Astrocyte (in vitro differentiated cells and primary cell): Measurements from ENCODE around the gene PTPRN2. TPM values are rescaled to one million over a fixed set of nuclear protein-coding genes. Genes with fewer than 3 reads are reported as not detected.

Source experiments
- DNase-seq: peaks from one replicate; pipeline ENCODE4 v3.0.0-alpha.2; 2010; ENCODE audit warnings: low read depth
- FAIRE-seq: peaks from 2 replicates; lab custom pipeline; 2011; peaks lifted over from hg19 to GRCh38; lab: Jason Lieb, UNC
- H2AFZ ChIP-seq: 2 replicates; pipeline ENCODE4 v1.6.0; 2012; ENCODE audit warnings: low read depth, low read length, inconsistent platforms
- H3K27ac ChIP-seq: 2 replicates; pipeline ENCODE4 v1.5.1; 2011; ENCODE audit warnings: low read depth, low read length, inconsistent platforms
- H3K27me3 ChIP-seq: 2 replicates; pipeline ENCODE4 v1.6.0; 2011; ENCODE audit warnings: low read length, inconsistent platforms; ENCODE audit not compliant: insufficient read depth
- H3K36me3 ChIP-seq: 2 replicates; pipeline ENCODE4 v1.5.1; 2011; ENCODE audit warnings: low read length, inconsistent platforms; ENCODE audit not compliant: insufficient read depth
- H3K4me1 ChIP-seq: 2 replicates; pipeline ENCODE4 v1.5.1; 2011; ENCODE audit warnings: low read length, inconsistent platforms; ENCODE audit not compliant: insufficient read depth
- H3K4me2 ChIP-seq: 2 replicates; pipeline ENCODE4 v1.6.0; 2012; ENCODE audit warnings: low read length, inconsistent platforms
- H3K4me3 ChIP-seq: 2 replicates; pipeline ENCODE4 v1.5.1; 2011; ENCODE audit warnings: low read depth, mild to moderate bottlenecking, low read length, inconsistent platforms; ENCODE audit not compliant: insufficient read depth
- H3K79me2 ChIP-seq: 2 replicates; pipeline ENCODE4 v1.6.0; 2012; ENCODE audit warnings: mild to moderate bottlenecking, low read length, inconsistent platforms; ENCODE audit not compliant: insufficient read depth
- H3K9ac ChIP-seq: 2 replicates; pipeline ENCODE4 v1.6.0; 2012; ENCODE audit warnings: mild to moderate bottlenecking, low read length, inconsistent platforms
- H3K9me3 ChIP-seq: 2 replicates; pipeline ENCODE4 v1.5.1; 2012; ENCODE audit warnings: low read depth, mild to moderate bottlenecking, low read length, inconsistent platforms; ENCODE audit not compliant: insufficient read depth
- H4K20me1 ChIP-seq: 2 replicates; pipeline ENCODE4 v1.6.0; 2012; ENCODE audit warnings: low read length, inconsistent platforms; ENCODE audit not compliant: insufficient read depth
- H3K27ac Mint-ChIP-seq: one replicate; pipeline ENCODE4 v1.8.0; 2021; ENCODE audit warnings: mild to moderate bottlenecking, mixed read lengths; ENCODE audit not compliant: unreplicated experiment
- H3K27me3 Mint-ChIP-seq: one replicate; pipeline ENCODE4 v1.8.0; 2021; ENCODE audit warnings: low read depth, mixed read lengths; ENCODE audit not compliant: unreplicated experiment
- H3K36me3 Mint-ChIP-seq: one replicate; pipeline ENCODE4 v1.8.0; 2021; ENCODE audit warnings: low read depth, mixed read lengths; ENCODE audit not compliant: unreplicated experiment
- H3K4me1 Mint-ChIP-seq: one replicate; pipeline ENCODE4 v1.8.0; 2021; ENCODE audit warnings: low read depth, mixed read lengths; ENCODE audit not compliant: unreplicated experiment
- H3K4me3 Mint-ChIP-seq: one replicate; pipeline ENCODE4 v1.8.0; 2021; ENCODE audit warnings: mild to moderate bottlenecking, moderate library complexity, mixed read lengths; ENCODE audit not compliant: unreplicated experiment
- H3K9me3 Mint-ChIP-seq: one replicate; pipeline ENCODE4 v1.8.0; 2021; ENCODE audit warnings: mild to moderate bottlenecking, mixed read lengths; ENCODE audit not compliant: unreplicated experiment
- CTCF ChIP-seq: IDR thresholded peaks from 2 replicates; pipeline ENCODE4 v1.5.1; 2011; ENCODE audit warnings: low read depth, mild to moderate bottlenecking, inconsistent platforms, low read length, moderate library complexity; ENCODE audit not compliant: insufficient read depth
- EZH2 ChIP-seq: IDR thresholded peaks from 2 replicates; pipeline ENCODE4 v1.6.1; 2012; ENCODE audit warnings: mild to moderate bottlenecking, low read length, inconsistent platforms; ENCODE audit not compliant: insufficient read depth
- total RNA-seq: library from RNA; stranded (reverse); gene quantifications from 2 replicates; pipeline ENCODE4 v1.2.1, GENCODE V29; 2021

PTPRN2 gene
- total RNA-seq, 1 donor from 2014 or later, result 0.09 TPM

GRCh38 chr7:157690833-157691585, 896.6 kb downstream of the PTPRN2 start:
- TF ChIP-seq CTCF (no peak), EZH2 (no peak)
- Mint-ChIP-seq H3K27ac (no peak overlapping the region), H3K9me3 (peaks cover 19% of the 10 kb centered on the region), H3K36me3 (no peaks in the 10 kb centered on the region), H3K27me3 (no peaks in the 10 kb centered on the region), H3K4me1 (no peaks in the 10 kb centered on the region), H3K4me3 (no peak overlapping the region)
- Histone ChIP-seq H3K36me3 (no peaks in the 10 kb centered on the region), H3K9ac (peak overlapping the region; percentile 59), H3K4me1 (peaks cover 16% of the 10 kb centered on the region), H2AFZ (peak overlapping the region; percentile 72), H4K20me1 (peaks cover 9% of the 10 kb centered on the region), H3K79me2 (peaks cover 6% of the 10 kb centered on the region), H3K4me2 (peak overlapping the region; percentile 89), H3K4me3 (peak overlapping the region; percentile 62), H3K9me3 (no peaks in the 10 kb centered on the region), H3K27me3 (peaks cover 39% of the 10 kb centered on the region), H3K27ac (no peak overlapping the region)
- DNase-seq, result peak; percentile 94
- FAIRE-seq, result no peak

- Histone ChIP-seq H2AFZ (peak overlapping the region; percentile 69), H3K4me1 (peaks cover 19% of the 10 kb centered on the region), H3K4me3 (peak overlapping the region; percentile 62), H3K4me2 (peak overlapping the region; percentile 89), H3K36me3 (no peaks in the 10 kb centered on the region), H3K27ac (no peak overlapping the region), H4K20me1 (peaks cover 9% of the 10 kb centered on the region), H3K79me2 (peaks cover 6% of the 10 kb centered on the region), H3K9me3 (no peaks in the 10 kb centered on the region), H3K9ac (peak overlapping the region; percentile 59), H3K27me3 (peaks cover 39% of the 10 kb centered on the region)
- no peak overlapping the region for H3K27ac Mint-ChIP-seq
- H3K4me3 Mint-ChIP-seq, result no peak overlapping the region
- H3K9me3 Mint-ChIP-seq, result peaks cover 19% of the 10 kb centered on the region
- DNase-seq (peak; percentile 54), FAIRE-seq (no peak)
- H3K36me3 Mint-ChIP-seq, result no peaks in the 10 kb centered on the region
- no peaks in the 10 kb centered on the region for H3K27me3 Mint-ChIP-seq
- TF ChIP-seq EZH2 (no peak), CTCF (no peak)
- no peaks in the 10 kb centered on the region for H3K4me1 Mint-ChIP-seq
Measured at GRCh38 chr7:157690058-157690832, 897.4 kb downstream of the PTPRN2 start.
